GM21526 (cell line): ENCODE data around the gene CENPB.
"Not testable (repeated sequence)": the region's sequence is repeated elsewhere in the genome, so short reads cannot be mapped to it uniquely, and the experiment has no call there.

Experiments used
- ATAC-seq: cut with Tn5 transposase; IDR thresholded peaks from one replicate; pipeline ENCODE4 v1.9.1; 2021; ENCODE audit warnings: moderate library complexity; ENCODE audit not compliant: unreplicated experiment, low FRiP score

The CENPB gene

GRCh38 chr20:3786665-3787323 lies at the start of gene CENPB:
Gene CENPB (minus strand): TSS chr20:3786740. CDS start chr20:3786483, 257 bp downstream.
- peak; percentile 51 for ATAC-seq

- no peak for ATAC-seq
These were observed 49.6 kb upstream of the CENPB start for GRCh38 chr20:3836132-3836531.

GRCh38 chr20:3829891-3830290 lies 43.4 kb upstream of the CENPB start:
- not testable (repeated sequence) for ATAC-seq

GRCh38 chr20:3828798-3829197 lies 42.3 kb upstream of the CENPB start:
- no peak for ATAC-seq

GRCh38 chr20:3826420-3826819 lies 39.9 kb upstream of the CENPB start:
- ATAC-seq = no peak

GRCh38 chr20:3825526-3825925 lies 39.0 kb upstream of the CENPB start:
- ATAC-seq = no peak

GRCh38 chr20:3823881-3824280 lies 37.3 kb upstream of the CENPB start:
- no peak for ATAC-seq

- ATAC-seq = no peak
These were observed 35.5 kb upstream of the CENPB start for GRCh38 chr20:3821996-3822395.

- ATAC-seq = no peak
These were observed 34.6 kb upstream of the CENPB start for GRCh38 chr20:3820901-3821727.

GRCh38 chr20:3820048-3820900 lies 33.7 kb upstream of the CENPB start, which contains the start of gene AP5S1:
Gene AP5S1 (plus strand): TSS chr20:3820547. CDS start chr20:3822118, 1,571 bp downstream.
- ATAC-seq = peak; percentile 72

GRCh38 chr20:3819411-3820047 lies 33.0 kb upstream of the CENPB start:
- ATAC-seq = no peak

GRCh38 chr20:3818155-3819151 lies 31.9 kb upstream of the CENPB start:
- ATAC-seq = no peak

GRCh38 chr20:3815703-3816315 lies 29.3 kb upstream of the CENPB start:
- ATAC-seq = no peak

GRCh38 chr20:3814928-3815495 lies 28.5 kb upstream of the CENPB start:
- ATAC-seq = no peak

GRCh38 chr20:3813848-3814581 lies 27.5 kb upstream of the CENPB start:
- no peak for ATAC-seq

- no peak for ATAC-seq
These were observed 26.7 kb upstream of the CENPB start for GRCh38 chr20:3812975-3813847.

GRCh38 chr20:3812259-3812681 lies 25.7 kb upstream of the CENPB start:
- ATAC-seq = no peak
